ENCODE data around the gene NOL11. TPM values are rescaled to one million over a fixed set of nuclear protein-coding genes. Genes with fewer than 3 reads are reported as not detected.
"Not testable (repeated sequence)": the region's sequence is repeated elsewhere in the genome, so short reads cannot be mapped to it uniquely, and the experiment has no call there.

The NOL11 gene
- total RNA-seq, 1 donor from 2014 or later, result 33.7 TPM

DNA sequence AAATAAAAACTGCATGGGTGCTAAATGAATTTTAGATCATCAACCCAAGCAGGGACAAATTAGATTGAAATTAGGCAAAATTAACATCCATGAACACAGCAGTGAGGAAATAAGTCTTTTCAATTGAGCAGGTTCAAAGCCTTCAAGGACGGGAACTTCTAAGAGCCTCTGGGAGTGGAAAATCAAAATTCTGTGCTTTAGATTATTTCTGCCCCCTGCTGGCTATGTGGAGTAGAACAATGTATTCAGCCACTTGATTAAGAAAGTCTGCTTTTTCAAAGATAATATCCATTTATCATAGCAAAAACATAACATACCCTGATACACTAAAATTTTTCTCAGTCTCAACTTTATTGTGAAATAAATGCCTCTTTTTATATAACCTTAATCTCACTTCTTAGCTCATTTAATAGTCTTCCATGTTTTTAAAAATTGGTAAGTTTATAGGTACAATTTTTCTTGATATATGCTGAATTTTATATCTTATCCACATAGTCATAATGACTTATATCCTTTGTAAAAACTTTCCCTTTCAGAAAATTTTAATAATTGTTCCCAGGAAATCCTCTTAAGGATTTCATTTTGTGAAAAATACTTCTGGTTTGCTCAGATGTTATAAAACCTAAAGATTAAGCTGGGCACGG, 28.1 kb upstream of the NOL11 start:
- peak; percentile 15 for DNase-seq (ENCODE audit: low read depth)
- H3K4me3 ChIP-seq (ENCODE audit: low read depth, low read length), result no peak overlapping the region
- TF ChIP-seq, protein P1, sequence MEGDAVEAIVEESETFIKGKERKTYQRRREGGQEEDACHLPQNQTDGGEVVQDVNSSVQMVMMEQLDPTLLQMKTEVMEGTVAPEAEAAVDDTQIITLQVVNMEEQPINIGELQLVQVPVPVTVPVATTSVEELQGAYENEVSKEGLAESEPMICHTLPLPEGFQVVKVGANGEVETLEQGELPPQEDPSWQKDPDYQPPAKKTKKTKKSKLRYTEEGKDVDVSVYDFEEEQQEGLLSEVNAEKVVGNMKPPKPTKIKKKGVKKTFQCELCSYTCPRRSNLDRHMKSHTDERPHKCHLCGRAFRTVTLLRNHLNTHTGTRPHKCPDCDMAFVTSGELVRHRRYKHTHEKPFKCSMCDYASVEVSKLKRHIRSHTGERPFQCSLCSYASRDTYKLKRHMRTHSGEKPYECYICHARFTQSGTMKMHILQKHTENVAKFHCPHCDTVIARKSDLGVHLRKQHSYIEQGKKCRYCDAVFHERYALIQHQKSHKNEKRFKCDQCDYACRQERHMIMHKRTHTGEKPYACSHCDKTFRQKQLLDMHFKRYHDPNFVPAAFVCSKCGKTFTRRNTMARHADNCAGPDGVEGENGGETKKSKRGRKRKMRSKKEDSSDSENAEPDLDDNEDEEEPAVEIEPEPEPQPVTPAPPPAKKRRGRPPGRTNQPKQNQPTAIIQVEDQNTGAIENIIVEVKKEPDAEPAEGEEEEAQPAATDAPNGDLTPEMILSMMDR (conservative IDR thresholded peaks at IDR 0.05; ENCODE audit: low read depth, low read length), result peak; percentile 75

DNA sequence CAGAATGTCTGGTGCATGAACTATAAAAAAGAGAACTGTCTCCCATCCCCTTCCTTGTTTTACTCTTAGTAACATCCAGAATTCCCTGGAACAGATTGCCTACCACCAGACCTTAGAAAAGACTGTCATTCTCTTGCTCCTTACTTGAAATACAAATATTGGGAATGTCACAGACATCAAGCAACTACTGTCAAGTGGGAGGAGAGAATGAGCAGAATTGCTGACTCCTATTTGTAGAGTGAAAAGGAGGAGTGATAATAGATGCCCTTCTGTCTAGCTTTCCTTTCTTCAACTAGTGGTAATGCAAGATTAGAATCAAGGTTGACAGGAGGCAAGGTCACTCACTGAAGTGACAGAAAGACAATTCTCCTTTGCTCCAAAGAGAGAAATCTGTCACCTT, 23.9 kb upstream of the NOL11 start:
- DNase-seq (ENCODE audit: low read depth), result no peak
- no peak overlapping the region for H3K4me3 ChIP-seq (ENCODE audit: low read depth, low read length)
- TF ChIP-seq, protein P1 (conservative IDR thresholded peaks at IDR 0.05; ENCODE audit: low read depth, low read length), result no peak

DNA sequence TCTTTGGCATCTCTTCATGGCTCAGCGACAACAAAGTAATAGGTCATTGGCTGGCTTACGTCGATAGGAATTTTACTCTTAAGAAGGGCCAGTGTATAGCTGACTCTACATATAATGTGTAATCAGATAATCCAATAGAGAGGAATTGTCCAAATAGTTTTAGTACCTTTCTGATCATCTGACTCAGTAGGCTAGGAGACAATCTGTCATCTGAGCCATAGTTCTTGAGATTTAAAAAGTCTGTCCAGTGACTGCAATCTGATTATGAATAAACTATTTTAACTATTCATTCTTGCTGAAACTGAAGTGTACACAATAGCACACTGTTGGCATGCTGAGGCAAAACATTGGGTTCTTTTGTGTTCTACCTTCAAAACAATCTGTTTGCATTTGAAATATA, 21.4 kb upstream of the NOL11 start:
- no peak for DNase-seq (ENCODE audit: low read depth)

DNA sequence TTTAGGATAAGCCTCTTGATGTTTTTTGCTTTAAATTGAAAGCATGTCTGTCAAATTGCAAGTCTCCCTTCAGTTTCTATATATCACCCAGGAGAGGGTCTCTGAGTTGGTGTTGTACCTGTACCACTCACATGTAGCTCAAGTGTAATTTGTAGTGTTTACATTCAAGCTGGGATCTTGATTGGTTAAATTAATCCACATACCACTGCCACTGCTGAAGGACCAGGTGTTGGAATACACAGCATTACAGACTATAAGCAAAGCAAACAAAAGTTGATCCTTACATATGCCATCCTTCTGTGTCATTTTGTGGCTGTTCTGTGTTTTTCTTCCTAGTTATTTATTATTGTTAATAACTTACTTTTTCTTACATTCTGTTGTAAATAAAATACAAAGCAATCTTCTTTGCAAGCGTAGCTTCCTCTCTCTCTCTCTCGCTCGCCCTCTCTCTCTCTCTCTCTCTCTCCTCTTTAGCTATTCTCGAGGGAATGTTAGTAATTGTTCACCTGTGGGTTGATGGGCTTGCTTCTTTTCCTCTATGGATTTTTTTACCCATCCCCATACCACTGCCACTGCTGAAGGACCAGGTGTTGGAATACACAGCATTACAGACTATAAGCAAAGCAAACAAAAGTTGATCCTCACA, 20.8 kb upstream of the NOL11 start:
- no peak for DNase-seq (ENCODE audit: low read depth)
- TF ChIP-seq, protein P1 (conservative IDR thresholded peaks at IDR 0.05; ENCODE audit: low read depth, low read length), result no peak
- H3K4me3 ChIP-seq (ENCODE audit: low read depth, low read length), result no peak overlapping the region

More for the DNA sequence above, 21.4 kb upstream of the NOL11 start:
- TF ChIP-seq, protein P1 (conservative IDR thresholded peaks at IDR 0.05; ENCODE audit: low read depth, low read length), result no peak
- no peak overlapping the region for H3K4me3 ChIP-seq (ENCODE audit: low read depth, low read length)

DNA sequence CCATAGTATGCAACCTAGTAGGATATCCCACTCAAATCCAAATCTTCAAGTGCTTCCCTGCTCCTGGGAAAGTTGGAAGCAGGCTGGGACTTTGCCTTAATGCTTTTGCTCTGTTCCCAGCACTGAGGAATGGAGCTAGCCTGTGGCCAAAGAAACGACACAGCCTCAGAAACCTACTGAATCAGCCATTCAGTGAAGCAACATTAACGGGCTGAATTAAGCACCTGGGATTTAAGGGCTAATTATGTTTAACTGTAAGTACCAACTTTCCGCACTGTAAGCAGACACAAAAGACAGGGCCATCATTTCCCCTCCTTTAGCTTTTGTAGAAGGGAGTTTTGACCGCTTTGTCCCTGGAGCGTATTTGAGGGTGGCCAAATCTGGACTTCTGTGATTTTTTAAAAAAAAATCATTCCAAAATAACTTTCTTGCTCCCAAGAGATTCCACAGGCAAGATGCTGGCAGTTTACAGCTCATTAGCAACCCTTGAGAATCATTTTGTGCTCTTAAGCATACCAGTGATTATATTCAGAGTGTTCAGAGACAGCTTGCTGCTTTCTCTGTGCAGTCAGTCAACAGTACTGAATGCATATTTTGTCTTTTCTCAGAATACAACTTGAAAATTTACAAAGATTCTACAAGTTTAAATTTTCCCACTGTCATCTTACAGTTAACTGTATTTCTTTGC, 17.6 kb upstream of the NOL11 start:
- TF ChIP-seq, protein P1 (conservative IDR thresholded peaks at IDR 0.05; ENCODE audit: low read depth, low read length), result no peak
- no peak overlapping the region for H3K4me3 ChIP-seq (ENCODE audit: low read depth, low read length)
- DNase-seq (ENCODE audit: low read depth), result no peak

DNA sequence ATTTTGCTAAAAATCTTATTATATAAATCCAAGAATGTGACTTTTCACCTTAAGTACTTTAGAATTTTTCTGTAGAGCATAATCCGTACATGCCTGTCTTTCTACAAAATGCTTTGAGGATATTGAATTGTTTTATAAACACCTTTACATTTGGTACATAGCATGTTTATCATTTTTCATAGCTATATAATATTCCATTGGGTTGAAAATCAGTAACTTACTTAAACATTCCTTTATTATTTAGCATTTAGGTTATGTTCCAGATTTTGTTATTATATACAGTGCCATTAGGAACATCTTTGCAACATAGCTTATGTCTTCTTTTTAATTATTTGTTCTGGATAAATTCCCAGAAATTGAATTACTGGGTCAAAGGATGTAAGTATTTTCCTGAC, 17.0 kb upstream of the NOL11 start:
- no peak for DNase-seq (ENCODE audit: low read depth)
- TF ChIP-seq, protein P1 (conservative IDR thresholded peaks at IDR 0.05; ENCODE audit: low read depth, low read length), result no peak
- H3K4me3 ChIP-seq (ENCODE audit: low read depth, low read length), result no peak overlapping the region

DNA sequence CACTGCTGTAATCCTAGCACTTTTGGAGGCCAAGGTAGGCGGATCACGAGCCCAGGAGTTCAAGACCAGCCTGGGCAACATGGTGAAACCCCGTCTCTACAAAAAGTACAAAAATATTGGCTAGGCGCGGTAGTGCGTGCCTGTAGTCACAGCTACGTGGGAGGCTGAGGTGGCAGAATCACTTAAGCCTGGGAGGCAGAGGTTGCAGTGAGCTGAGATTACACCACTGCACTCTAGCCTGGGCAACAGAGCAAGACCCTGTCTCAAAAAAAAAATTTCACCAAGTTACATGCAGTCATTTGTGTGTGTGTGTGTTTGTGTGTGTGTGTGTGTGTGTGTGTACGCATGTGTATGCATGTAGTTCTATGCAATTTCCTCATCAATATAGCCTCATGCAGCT, 14.9 kb upstream of the NOL11 start:
- not testable (repeated sequence) for DNase-seq (ENCODE audit: low read depth); H3K4me3 ChIP-seq (ENCODE audit: low read depth, low read length)
